GM18517 (cell line): ENCODE measurements around the gene PACRG.

Experiments
- ATAC-seq: cut with Tn5 transposase; IDR thresholded peaks from one replicate; pipeline ENCODE4 v1.9.1; 2021; ENCODE audit warnings: mild to moderate bottlenecking, moderate library complexity; ENCODE audit not compliant: unreplicated experiment

Gene PACRG

DNA sequence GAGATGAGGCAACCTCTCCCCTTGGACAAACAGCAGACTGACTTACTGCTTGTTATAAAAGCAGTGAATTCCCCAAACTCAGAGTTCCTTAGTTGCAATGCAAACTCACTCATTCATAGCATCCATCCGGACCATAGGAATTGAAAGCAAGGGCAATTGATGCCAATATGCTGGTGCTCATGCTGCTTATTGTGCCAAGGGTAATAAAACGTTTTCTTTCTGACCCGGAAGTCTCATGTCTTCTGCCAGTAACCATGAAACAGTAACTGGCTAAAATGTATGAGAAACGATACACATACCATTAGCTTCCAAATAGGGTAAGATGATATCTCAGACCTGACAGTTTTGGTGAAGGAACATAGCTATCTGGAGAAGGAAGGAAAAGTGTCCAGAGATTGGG lies 18.3 kb upstream of the PACRG start:
- ATAC-seq: no peak

DNA sequence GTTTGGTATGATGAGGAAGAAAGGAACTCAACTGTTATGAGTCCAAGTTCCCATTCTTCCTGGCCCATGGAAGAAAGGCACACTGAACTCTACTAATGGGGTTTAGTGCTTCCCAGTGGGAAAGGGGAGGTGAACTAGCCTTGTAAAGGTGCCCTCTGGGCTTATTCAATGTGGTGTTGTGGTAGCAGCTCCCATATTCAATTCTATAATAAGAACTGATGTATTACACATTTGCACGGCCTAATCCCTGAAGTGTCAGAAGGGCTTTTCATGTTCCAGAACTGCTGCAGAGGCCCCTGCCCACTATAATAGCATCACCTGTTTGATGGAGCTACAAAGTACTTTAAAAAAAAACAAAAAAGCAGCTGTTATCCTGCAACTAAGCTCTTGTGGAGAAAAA lies 17.4 kb upstream of the PACRG start:
- ATAC-seq: no peak

DNA sequence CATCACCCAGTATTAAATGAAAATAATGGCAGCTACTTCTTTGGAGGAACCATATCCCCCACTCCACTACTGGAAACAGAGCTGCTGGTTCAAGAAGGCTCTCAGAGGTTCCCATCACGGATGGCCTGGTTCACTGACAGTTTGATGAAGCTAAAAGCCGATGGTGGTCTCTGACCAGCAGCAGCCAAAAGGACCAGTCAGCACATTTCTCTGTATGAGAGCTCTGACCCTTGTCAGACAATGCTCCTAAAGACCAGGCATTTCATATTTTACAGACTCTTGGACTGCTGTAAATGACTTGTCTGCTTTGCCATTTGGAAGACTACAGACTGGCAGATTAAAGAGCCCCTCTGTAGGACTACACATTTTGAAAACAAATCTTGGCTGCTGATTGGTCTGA lies 16.8 kb upstream of the PACRG start:
- ATAC-seq: no peak

DNA sequence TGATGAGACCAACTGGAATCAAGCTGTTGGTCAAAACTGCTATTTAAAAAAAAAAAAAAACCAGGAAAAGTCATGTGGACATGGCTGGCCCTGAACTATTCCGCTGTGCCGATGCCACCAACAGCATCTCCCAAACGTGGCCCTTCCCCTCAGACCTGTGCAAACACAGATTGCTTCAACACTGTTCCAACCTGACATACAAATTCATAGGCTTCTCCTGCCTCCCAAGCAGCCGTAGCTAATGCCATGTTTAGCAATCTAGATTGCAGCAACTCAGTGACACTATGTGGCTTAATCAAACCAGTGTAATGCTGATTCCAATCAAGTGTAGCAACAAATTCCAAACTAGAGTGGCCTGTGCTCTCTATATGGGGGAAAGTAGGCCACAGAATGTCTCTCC lies 16.4 kb upstream of the PACRG start:
- ATAC-seq: no peak

DNA sequence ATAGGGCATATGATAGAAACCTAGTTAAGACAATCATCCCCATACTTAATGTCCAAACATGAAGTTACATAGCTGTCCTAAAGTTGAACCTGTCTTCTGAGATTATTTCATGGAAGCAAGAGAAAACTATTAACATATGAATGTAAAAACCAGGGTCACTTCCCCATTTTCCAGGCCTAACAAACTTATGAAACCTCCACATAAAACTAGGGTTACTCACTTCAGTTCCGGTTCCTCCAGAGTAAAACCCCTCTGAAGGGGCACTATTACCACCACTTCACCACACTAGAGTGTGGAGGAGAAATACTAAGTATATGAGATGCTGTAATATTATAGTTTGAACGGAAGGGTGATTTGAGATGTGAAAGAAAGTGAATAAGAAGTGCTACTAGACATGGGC lies 15.1 kb upstream of the PACRG start:
- ATAC-seq: no peak

DNA sequence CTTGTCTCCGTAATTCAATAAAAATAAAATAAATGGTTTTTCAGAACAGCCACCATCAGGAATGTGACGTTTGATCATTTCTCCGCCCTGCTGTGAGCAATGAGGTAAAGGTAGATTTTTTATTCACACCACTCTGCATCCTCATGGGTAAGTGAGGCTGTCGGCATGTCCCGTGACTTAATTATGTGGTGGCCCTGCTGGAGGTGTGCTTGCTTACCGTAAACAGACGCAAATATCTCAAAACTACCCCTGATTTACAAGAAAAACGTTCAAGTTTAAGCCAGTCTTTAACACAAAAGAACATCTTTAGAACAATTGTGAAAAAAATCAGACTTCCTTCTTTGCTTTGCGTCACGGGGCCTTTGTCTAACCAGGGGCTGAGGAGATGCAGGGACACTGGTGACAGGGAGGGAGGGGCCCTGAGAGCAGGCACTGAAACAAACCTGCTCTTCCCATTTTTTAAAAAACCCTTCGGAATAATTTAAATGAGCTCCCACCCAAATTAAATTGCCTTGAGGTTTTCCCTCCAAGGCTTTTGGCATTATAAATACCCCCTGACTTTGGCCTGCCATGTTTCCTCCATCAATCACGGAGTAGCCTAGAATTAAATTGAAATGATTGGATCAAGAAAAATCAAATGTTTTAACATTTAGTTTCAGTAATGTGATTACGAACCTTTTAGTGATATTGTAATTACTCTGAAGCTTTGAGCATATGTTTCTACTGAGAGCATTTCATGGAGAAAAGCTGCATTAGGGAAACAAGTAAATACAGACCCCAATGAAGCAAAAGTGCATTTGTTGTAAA lies 13.6 kb upstream of the PACRG start:
- ATAC-seq: no peak

DNA sequence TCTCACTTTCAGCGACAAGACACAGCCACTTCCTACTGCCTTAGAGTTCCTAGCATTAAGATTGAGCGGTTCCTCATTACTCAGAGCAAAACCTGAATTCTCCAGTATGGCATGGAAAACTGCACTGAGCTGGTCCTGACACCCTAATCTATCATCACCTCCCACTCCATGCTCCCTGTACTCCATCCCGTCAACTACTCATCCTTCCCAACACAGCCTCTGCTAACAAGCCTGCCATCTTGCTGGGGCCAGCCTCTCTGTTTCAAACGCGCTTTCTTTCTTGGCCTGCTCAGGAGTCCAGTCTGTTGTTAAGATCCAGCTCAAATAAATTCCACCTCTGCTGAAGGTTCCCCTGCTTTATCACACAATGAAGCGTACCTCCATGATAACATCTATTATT lies 12.2 kb upstream of the PACRG start:
- no peak for ATAC-seq

DNA sequence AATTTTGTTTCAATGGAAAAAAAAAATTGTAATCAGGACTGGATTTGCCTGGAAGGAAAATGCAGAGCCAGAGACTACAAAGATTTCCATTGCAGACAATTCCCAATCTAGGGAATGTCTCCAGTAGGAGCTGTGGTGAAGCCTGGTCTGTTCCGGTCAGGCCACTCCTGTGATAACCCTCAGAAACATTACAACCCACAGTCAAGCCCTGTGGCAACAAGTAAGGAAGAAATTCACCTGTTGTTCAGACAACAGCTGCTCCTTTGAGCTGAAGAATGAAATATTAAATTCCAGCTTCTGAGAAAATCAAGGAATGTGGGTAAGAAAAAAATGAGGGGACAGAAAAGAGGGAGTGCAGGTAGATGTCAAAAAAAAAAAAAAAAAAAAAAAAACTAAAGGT lies 8.2 kb upstream of the PACRG start:
- no peak for ATAC-seq

DNA sequence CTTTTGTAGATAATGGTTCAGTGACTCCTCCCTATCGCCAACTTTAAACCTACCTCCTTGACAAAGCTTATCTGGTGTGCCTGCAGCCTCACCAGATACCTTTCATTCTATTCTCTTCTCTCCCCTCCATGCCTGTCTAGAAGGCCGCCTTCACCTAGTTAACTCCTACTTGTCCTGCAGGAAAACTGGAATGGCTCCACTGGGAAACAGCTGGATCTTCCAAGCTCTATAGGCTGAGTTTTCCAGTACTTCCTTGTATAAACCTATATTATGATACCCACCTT lies 6.4 kb upstream of the PACRG start:
- no peak for ATAC-seq

DNA sequence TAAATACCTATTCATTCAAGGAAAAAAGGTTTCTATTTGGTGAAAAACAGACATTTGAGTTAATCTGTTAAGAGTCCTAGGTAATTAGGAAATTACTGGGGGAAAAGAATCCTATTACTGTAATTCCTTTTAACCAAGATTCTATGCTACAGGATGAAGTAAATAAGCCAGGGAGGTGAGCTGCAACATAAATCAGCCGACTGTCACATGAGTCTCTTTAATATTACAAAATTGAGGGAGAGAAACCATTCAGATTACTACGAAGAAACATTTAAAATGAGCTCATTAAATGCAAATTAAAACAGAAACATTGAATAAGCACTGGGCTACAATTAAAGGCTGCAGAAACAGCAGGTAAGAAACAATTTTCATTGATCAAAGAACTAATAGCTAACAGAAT lies 5.5 kb upstream of the PACRG start:
- ATAC-seq: no peak

DNA sequence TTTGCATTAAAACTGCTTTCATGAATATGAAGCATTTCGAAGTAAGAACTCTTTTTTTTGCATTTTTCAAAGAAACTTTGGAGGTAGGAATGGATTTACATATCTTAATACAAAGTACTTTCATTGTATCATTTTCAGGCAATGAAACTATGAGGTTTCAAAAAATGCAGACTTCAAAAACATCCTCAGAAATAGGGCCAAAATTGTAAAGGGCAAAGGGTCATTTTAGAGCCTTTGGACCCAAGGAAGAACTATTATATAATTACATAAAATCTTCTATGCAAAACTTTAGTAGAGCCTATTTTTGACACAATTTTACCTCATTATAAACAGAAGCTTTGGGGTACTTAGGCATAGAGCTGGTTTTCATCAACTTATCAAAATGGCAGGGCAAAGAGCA lies 5.1 kb upstream of the PACRG start:
- no peak for ATAC-seq

DNA sequence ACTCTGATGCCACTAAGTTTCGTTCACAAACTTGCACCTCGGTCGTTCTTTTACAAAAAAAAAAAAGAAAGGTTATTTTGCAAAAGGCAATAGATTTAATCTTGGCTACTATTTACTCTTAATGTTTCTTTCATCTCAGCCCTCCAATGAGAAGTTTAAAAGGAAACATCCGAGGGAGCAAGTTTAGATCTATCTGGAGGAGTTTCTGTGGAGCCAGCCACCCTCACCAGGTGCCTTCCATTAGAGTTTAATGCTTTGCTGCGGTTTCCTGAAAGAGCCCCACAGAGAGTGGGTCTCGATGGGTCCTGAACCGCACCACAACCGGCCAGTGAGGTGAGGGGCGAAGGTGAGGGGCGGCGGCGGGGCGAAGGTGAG lies 840 bp upstream of the PACRG start:
- ATAC-seq: no peak

DNA sequence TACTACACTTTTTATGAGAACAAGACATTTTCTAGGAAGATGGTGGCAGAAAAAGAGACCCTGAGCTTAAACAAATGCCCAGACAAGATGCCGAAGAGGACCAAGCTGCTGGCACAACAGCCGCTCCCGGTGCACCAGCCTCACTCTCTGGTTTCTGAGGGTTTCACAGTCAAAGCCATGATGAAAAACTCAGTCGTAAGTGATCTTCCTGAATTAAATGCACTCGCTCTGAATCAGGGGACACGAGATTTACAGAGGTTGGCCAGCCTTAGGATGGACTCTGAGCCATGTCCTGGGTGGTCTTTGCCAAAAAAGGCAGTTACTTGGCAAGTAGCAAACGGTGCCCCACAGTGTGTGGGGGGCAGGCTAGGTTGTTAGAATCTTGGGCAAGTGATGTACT lies 423 bp downstream of the PACRG start:
- ATAC-seq: no peak

DNA sequence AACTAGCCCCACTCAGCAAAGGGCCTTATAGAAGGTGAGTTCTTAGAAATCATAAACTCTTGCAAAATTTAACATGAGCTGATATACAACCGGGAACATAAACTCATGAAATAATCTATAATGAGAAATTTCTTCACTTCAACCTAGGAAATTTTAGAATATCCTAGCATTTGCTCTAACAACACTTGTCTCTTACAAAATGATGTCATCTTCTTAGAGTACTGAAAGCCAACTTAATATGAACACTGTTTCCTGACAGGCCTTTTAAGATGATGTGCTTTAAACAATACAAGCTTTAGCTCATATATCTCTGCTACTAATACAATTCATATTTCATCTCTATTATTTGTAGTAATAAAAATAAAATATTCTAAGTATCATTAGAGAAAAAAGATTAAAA lies 932 bp downstream of the PACRG start:
- no peak for ATAC-seq

DNA sequence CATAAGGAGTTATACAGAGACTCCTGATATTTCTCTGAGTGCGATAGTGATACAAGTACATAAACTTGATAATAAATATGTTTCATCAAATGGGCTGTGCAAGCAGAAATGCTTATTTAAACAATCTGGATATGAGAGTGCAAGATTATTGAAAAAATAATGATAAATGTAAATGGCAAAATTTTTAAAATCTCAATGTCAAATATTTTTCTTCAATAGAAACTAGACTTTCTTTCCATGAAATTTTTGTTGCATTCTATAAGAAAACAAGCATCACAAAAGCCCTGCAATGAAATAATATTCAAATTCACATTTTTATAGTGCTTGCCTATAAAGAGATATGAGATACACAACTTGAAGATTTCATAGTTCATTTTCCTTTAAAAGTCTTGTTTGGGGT lies 2.7 kb downstream of the PACRG start:
- no peak for ATAC-seq

DNA sequence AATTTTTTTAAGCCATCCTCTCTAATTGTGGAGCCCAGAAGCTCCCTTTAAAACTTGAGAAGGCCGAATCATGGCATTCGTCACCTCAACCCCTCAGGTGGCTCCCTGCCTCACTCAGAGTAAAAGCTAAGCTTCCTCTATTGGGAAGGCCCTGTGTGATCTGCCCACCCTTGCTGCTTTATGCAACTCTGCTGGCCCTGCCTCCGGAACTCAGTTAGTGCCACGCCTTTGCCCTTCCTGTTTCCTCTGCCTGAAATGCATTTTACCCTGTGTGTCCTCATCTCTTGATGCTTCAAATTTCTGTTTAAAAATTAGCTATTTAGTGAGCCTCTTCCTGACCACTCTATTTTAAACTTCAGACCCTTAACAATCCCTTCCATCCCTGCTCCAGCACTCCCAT lies 5.7 kb downstream of the PACRG start:
- ATAC-seq: no peak

DNA sequence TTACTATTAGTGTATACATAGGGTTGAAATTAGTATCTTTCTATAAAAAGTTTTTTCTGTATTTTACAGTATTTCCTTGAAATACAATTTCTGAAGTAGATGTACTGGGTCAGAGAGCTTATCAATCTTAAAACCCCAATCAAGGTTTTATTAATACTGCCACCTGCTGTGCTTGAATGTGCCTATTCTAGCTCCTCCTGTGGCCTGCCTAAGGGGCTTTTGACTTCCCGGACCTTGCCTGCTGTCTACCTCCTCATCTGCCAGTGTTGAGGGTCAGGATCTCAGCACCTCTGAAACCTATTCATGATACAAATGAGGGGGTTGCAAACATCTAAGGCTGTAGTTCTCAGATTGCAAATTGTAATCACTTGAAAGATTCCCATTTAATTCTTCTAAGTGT lies 9.2 kb downstream of the PACRG start:
- no peak for ATAC-seq

DNA sequence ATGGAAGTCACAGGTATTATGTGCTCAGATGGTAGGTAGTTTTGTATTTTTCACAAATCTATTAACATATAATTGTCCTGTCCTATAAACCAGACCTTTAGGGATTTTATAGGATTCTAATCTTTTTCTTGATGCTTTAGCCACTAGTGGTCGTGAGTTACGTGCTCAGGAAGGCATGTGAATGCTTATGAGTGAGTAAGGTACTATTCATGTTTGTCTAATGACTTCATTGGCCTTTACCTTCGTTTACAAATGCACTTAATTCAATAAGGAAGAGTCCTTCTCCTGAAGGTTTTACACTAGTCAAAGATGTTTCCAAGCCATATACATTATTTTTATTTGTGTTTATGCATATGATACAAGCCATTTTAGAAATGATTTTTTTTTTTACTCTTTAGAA lies 23.0 kb downstream of the PACRG start:
- ATAC-seq: no peak

DNA sequence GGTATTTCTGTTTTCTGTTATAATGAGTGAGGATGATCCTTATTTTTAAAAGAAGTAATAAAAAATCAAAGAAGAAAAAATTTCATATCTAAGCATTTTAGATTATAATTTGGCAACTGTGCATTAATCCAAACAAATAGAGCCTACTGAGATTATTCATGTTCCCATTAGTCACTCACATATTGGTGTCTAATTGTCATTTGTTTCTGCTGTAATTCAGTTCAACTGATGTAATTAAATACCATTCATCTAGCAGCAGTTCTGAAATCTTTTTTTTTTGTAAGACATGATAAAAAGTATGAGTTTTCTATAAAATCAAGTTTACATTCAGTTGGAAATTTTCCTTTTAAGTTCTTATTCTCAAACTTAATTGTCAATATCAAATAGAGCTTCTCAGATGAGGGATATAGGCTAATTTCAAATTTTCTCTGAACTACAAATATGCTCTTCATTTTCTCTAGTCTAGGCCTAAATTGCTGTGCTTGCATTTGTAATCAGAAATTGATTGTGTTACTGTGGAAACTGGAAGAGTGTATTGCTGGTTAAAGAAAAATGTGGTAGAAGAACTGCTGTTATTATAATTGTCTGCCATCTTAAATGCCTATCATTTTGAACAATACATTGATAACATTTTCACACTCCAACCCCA lies 23.6 kb downstream of the PACRG start:
- ATAC-seq: no peak

DNA sequence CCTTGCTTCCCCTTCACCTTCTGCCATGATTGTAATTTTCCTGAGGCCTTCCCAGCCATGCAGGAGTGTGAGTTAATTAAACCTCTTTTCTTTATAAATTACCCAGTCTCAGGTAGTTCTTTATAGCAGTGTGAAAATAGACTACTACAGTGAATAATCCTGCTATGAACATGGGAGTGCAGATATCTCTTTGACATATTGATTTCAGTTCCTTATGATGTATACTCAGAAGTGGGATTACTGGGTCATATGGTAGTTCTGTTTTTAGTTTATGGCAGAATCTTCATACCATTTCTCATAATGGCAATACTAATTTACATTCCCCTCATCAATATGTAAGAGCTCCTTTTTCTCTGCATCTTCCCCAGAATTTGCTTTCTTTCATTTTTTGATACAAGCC lies 26.0 kb downstream of the PACRG start:
- ATAC-seq: no peak

DNA sequence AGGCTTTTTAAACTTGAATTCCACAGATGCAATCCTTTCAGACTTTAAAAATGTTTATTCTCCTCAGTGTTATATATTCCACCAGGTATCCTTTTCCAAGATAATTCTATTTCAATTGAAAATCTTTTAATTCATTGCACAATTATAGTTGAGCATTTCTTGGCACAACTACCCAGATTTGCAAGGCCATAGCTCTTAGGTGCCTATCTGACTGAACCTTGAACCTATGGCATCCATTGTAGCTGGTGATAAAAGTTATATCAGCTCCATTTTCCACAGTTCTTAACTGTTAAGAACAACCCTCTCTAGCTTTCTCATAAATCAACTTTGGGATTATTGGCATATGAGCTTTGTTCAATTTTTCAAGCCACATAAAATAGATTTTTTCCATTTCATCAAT lies 42.4 kb downstream of the PACRG start:
- ATAC-seq: no peak

DNA sequence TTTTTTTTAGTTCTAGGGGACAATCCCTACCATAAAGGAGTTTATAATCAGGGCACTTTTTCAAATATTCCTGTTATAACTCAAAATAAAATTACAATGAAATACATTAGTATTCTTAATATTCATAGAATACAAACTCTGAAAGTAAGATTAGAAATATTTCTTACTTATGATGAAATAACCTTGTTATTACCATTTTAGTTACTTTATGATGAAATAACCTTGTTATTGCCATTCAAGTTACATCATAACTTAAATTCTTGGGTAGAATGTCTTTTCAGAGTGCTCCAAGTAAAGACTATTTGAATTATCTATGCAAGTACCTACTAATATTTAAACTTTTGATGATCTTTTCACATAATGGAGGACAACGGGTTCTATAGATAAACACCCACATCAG lies 43.2 kb downstream of the PACRG start:
- ATAC-seq: no peak

DNA sequence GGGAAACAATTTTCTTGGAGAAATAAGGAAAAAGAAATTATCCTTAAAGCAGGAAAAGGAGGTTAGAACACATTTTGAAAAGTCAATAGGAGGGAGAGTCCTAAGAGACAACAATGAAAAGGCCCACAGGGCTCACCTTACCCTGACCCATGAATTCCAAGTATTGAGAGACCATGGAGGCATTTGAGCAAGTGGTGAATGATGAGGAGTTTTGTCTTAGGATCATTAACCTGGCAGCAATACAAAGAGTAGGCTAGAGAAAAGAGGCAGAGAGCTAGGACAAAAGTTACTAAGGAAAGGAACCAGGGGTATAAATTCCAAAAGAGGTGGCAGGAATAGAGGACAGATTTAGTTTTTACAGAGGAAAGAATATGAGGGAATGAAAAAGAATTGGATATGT lies 44.7 kb downstream of the PACRG start:
- ATAC-seq: no peak
